HS-5 (cell line): ENCODE data around the gene NRP1.

Experiments used
- DNase-seq: peaks from one replicate; pipeline ENCODE4 v3.0.0-alpha.2; 2012; ENCODE audit warnings: low read depth

NRP1 gene

GRCh38 chr10:33260403-33261149 lies 73.9 kb downstream of the NRP1 start:
- no peak for DNase-seq

DNA sequence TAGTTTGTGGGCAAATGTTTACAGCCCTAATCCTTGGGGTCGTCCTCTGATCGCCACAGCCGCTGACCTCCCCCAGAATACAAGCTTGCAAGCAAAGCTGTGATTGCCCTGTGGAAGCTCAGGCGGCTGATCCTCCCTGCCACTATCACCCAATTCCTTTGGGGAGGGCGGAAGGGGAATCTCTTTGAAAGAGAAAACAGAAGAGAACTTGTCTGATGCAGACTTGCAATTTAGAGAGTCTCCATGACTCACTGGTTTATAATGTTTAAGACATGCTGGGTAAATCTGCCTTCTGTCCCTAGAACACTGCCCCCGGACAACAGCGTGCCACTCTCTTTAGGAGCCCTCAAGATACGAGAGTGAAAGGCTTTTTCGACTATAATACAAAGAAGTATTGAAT lies 75.5 kb downstream of the NRP1 start:
- DNase-seq, result no peak

DNA sequence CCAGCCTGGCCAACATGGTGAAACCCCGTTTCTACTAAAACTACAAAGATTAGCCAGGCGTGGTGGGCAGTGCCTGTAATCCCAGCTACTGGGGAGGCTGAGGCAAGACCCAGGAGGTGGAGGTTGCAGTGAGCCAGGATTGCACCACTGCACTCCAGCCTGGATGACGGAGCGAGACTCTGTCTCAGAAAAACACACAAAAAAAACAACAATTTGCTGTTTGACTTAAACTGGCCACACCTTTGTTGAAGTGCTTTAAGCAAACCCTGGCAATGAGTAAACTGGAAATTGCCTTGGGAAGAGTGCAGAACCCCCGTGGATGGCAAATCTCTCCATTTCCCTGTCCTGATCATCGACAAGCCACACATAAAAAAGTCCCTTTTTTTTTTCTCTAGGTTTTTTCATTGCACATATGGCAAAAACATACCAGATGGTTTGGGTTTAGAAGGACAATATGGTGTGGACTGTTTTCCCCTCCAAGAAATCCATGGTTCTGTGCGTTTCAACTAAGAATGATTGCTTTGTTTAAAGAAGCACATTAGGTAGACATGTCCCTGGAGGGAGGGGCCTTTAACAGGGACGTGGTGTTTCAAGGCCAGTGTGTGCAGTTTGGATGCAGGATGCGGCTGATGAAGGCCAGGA lies 76.9 kb downstream of the NRP1 start:
- no peak for DNase-seq

- DNase-seq, result no peak
Observed at GRCh38 chr10:33256458-33256857, 78.0 kb downstream of the NRP1 start.

GRCh38 chr10:33254556-33255160 lies 79.8 kb downstream of the NRP1 start:
- no peak for DNase-seq

- no peak for DNase-seq
Observed at GRCh38 chr10:33253411-33253810, 81.1 kb downstream of the NRP1 start.

- peak; percentile 47 for DNase-seq
Observed at GRCh38 chr10:33252794-33253203, 81.7 kb downstream of the NRP1 start.

DNA sequence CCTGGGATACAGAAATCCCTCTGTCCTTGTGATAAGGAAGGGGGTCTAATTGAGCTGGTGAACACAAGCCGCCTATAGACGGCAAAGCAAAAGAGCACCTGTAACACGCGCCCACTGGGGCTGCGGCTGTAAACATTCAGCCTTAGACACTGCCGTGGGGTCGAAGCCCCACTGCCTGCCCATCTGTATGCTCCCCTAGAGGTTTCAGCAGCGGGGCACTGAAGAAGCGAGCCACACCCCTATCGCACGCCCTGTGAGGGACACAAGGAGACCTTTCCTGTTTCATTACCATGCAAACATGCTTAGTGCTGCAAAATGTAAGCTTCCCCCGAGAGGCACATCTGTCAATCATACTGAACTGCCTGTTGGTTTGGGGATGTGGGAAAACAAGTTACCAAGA lies 82.1 kb downstream of the NRP1 start:
- no peak for DNase-seq

GRCh38 chr10:33249659-33250345 lies 84.7 kb downstream of the NRP1 start:
- no peak for DNase-seq

- DNase-seq, result no peak
Observed at GRCh38 chr10:33249137-33249536, 85.3 kb downstream of the NRP1 start.

GRCh38 chr10:33248638-33249037 lies 85.8 kb downstream of the NRP1 start:
- DNase-seq, result peak; percentile 49

- DNase-seq, result no peak
Observed at GRCh38 chr10:33247221-33247922, 87.1 kb downstream of the NRP1 start.

- DNase-seq, result no peak
Observed at GRCh38 chr10:33245343-33245742, 89.1 kb downstream of the NRP1 start.

- DNase-seq, result no peak
Observed at GRCh38 chr10:33244354-33244967, 90.0 kb downstream of the NRP1 start.

- no peak for DNase-seq
Observed at GRCh38 chr10:33243703-33244102, 90.8 kb downstream of the NRP1 start.

DNA sequence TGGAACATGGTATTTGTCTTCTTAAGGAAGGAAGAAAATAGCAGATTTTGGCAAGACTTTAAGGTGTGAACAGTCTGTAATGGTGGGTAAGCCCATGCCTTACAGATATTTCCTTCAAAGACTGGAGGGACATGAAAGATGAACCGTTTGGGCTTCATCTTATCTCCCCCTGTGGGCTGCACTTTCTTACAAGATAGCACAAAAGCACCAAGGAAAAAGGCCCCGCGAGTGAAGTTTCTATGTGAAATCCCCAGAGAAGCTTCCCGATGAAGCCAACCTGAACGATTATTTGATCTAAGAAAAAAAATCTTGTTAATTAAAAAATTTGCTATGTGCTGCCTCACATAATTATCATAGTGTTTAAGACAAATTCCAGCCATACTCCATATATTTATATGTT lies 91.5 kb downstream of the NRP1 start:
- no peak for DNase-seq

GRCh38 chr10:33241351-33241750 lies 93.1 kb downstream of the NRP1 start:
- DNase-seq, result no peak

DNA sequence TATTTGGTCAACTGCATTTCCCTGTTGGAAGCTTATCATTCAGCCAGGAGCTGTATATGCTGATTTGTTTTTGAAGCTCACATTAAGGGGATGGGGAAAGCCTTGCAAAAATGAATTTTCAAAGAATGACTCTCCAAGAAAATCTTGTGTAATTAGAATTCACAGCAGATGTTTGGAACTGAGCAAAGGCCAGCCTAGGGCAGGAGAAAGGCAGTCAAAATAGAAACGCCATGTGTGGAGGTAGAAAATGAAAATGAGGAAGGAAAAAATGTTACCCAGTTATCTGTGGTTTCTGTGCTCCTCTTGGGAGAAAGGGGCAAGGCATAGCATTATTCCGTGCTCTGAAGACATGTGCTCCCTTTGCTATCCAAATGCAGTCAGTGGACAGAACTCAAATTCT lies 93.5 kb downstream of the NRP1 start:
- DNase-seq, result no peak

GRCh38 chr10:33240258-33240657 lies 94.2 kb downstream of the NRP1 start:
- no peak for DNase-seq

DNA sequence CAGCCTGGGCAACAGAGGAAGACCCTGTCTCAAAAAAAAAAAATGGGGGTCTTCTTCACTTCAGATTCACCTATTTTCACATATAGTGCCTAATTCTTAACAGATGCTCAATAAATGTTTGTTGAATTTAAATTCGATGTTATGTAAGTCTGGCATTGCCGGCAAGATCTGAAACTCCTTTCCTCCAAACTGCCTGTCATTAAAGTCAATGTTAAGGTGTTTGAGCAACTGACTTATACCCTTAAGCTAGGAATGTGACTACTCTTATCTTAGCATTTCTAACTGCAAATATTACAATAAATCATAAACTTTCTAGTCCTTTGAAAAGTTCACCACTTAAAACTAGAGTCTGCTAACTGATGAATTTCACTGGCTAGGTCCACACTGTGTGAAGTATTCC lies 95.2 kb downstream of the NRP1 start:
- DNase-seq, result no peak

DNA sequence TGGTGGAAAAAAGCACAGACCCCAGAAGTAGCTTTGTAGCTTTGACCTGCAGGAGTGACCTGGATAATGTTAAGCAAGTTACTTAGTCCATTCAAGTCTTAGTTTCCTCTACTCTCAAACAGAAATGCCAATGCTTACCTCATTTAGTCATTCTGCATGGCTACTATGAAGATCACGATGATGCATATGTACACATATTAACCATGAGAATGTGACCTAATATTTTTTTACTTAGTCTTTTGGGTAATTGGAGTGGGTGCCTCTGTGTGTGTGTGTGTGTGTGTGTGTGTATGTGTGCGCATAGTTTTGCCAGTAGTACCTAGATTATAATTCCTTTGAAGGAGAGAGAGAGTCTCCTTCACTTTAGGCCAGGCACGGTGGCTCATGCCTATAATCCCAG lies 95.8 kb downstream of the NRP1 start:
- no peak for DNase-seq
